ENCODE data around the gene DDX28. TPM values are rescaled to one million over a fixed set of nuclear protein-coding genes. Genes with fewer than 3 reads are reported as not detected.

Gene DDX28
- total and polyA plus RNA-seq, 9 of the 15 experiments (the other 6 are each of a cell fraction or from before 2014, with no cell fraction given), result 2.8 to 24.5 (median 15.9) TPM

GRCh38 chr16:68022728-68023537, at the start of gene DDX28, which contains the start of gene DUS2 (continued):
- peak; percentile 96 for TF ChIP-seq ZBTB12 (CRISPR knock-in tag; IDR thresholded peaks at IDR 0.05)
- TF ChIP-seq ZBTB8A (IDR thresholded peaks at IDR 0.05; ENCODE audit: partially characterized antibody), result no peak
- TF ChIP-seq ZNF639 (CRISPR knock-in tag; conservative IDR thresholded peaks at IDR 0.05 in 1 of 2, IDR thresholded peaks at IDR 0.05 in 1 of 2), result peak in 1 of 2 experiments; percentile 30; a peak in 1 of 4 replicates
- TF ChIP-seq TFAP4 (CRISPR knock-in tag; IDR thresholded peaks at IDR 0.05; ENCODE audit: borderline replicate concordance), result peak; percentile 88
- TF ChIP-seq ARID3A (IDR thresholded peaks at IDR 0.05; ENCODE audit: borderline replicate concordance, low read depth, low read length), result no peak
- no peak for TF ChIP-seq ETS2 (tag; IDR thresholded peaks at IDR 0.05; ENCODE audit: borderline replicate concordance, poor library complexity, severe bottlenecking)
- TF ChIP-seq CREB3L1 (IDR thresholded peaks at IDR 0.05; ENCODE audit: borderline replicate concordance, low read depth), result peak; percentile 53; the same call in 1 of the 2 replicates
- peak; percentile 59; the same call in 1 of the 2 replicates for TF ChIP-seq ESRRA (IDR thresholded peaks at IDR 0.05; ENCODE audit: borderline replicate concordance, low read depth)
- TF ChIP-seq HMG20B (CRISPR knock-in tag; IDR thresholded peaks at IDR 0.05), result no peak

Data from K562 (cell line).